Activated CD4-positive, alpha-beta T cell treated with anti-CD3 and anti-CD28 coated beads for 4 hours (primary cell): ENCODE results near the gene CGB8.
A peak's percentile ranks its signal among the peaks of the same experiment; 100 is the strongest.
"Not testable (repeated sequence)": the region's sequence is repeated elsewhere in the genome, so short reads cannot be mapped to it uniquely, and the experiment has no call there.

Experiments used
- DNase-seq, 2 donors: peaks; one replicate each; pipeline ENCODE4 v3.0.0-alpha.2; 2020

CGB8 gene

GRCh38 chr19:49064768-49065611 lies 16.1 kb upstream of the CGB8 start, which contains the start of gene NTF4:
Gene NTF4 (minus strand): TSS chr19:49064818. CDS start chr19:49061997, 2,821 bp downstream.
- DNase-seq = no peak

- DNase-seq = no peak
These were observed 15.2 kb upstream of the CGB8 start for GRCh38 chr19:49064029-49064629.

- DNase-seq = no peak
These were observed 12.5 kb upstream of the CGB8 start for GRCh38 chr19:49061445-49061844.

GRCh38 chr19:49061000-49061399 lies 12.1 kb upstream of the CGB8 start:
- no peak for DNase-seq

GRCh38 chr19:49059053-49059452 lies 10.1 kb upstream of the CGB8 start:
- DNase-seq = no peak

- no peak for DNase-seq
These were observed 9.7 kb upstream of the CGB8 start for GRCh38 chr19:49058562-49058961.

- peak; percentile 33 to 44 for DNase-seq
These were observed 8.8 kb upstream of the CGB8 start, which contains the start of gene CGB7 for GRCh38 chr19:49057636-49058234. Gene CGB7 (minus strand): TSS chr19:49057749. CDS start chr19:49055375, 2,374 bp downstream.

GRCh38 chr19:49056902-49057596 lies 8.1 kb upstream of the CGB8 start:
- DNase-seq = not testable (repeated sequence)

- DNase-seq = peak; percentile 43 to 48
These were observed 7.4 kb upstream of the CGB8 start for GRCh38 chr19:49056101-49056901.

- not testable (repeated sequence) for DNase-seq
These were observed 1.6 kb upstream of the CGB8 start for GRCh38 chr19:49050376-49051033.

GRCh38 chr19:49049834-49050233 lies 923 bp upstream of the CGB8 start:
- not testable (repeated sequence) for DNase-seq

- not testable (repeated sequence) for DNase-seq
These were observed 5.4 kb downstream of the CGB8 start, which contains the start of gene CGB5 for GRCh38 chr19:49043548-49043947. Gene CGB5 (plus strand): TSS chr19:49043848. CDS start chr19:49044210, 362 bp downstream.

GRCh38 chr19:49042666-49043065 lies 6.2 kb downstream of the CGB8 start:
- DNase-seq = not testable (repeated sequence)

GRCh38 chr19:49042177-49042576 lies 6.7 kb downstream of the CGB8 start:
- DNase-seq = no peak

- DNase-seq = not testable (repeated sequence)
These were observed 9.2 kb downstream of the CGB8 start for GRCh38 chr19:49039736-49040135.

- DNase-seq = not testable (repeated sequence)
These were observed 10.2 kb downstream of the CGB8 start for GRCh38 chr19:49038557-49039276.

GRCh38 chr19:49038111-49038510 lies 10.8 kb downstream of the CGB8 start:
- DNase-seq = not testable (repeated sequence)

- DNase-seq = not testable (repeated sequence)
These were observed 12.1 kb downstream of the CGB8 start, which contains the start of gene CGB1 for GRCh38 chr19:49036815-49037214. Gene CGB1 (minus strand): TSS chr19:49036895. CDS start chr19:49036711, 184 bp downstream.

GRCh38 chr19:49031642-49032301 lies 17.1 kb downstream of the CGB8 start, which contains the start of gene CGB2:
Gene CGB2 (plus strand): TSS chr19:49031890. CDS start chr19:49032096, 206 bp downstream.
- peak in 1 of 2 donors; percentile 69 for DNase-seq

GRCh38 chr19:49030323-49030722 lies 18.6 kb downstream of the CGB8 start:
- not testable (repeated sequence) for DNase-seq
